Measurements from ENCODE around the gene OR2C3. TPM values are rescaled to one million over a fixed set of nuclear protein-coding genes. Genes with fewer than 3 reads are reported as not detected.

The OR2C3 gene
- total RNA-seq, 3 donors from 2014 or later = not detected

DNA sequence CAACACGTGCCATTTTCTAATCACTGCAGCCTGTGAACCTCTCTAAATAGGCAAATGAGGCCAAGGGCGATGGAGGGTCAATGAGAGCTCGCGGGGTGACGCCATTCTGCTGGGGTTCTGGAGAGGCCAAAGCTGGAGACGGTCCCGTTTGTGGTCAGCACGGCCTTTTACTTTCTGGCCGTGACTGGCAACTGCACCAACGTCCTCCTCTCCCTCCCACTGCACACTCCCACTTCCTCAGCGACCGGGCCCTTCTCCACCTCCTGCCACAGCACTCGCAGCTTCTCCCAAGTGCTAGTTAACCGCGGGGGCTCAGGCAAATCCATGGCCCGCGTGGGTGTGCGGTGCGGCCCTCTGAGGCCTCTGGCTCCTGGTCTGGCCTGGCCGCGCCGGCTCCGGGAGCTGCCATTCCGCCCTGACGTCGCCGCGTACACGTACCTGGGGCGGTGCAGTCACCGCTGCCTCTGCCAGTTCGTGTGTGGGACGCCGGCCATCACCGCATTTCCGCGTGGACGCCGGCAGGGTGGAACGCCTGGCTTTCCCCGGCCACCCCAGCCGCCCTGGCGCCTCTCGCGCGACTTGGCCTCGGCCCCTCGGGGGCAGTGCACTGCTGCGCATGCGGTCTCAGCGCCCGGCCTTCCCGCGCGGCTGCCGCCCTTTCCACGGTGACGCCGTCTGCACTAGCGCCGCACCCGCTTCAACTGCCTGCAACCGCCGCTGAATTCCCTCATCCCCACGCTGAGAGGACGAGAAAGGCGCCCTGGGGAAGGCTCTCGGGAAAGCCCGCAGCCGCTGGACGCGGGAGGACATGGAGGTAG, 18.2 kb downstream of the OR2C3 start:
- ATAC-seq = no peak
- TF ChIP-seq, protein P1, sequence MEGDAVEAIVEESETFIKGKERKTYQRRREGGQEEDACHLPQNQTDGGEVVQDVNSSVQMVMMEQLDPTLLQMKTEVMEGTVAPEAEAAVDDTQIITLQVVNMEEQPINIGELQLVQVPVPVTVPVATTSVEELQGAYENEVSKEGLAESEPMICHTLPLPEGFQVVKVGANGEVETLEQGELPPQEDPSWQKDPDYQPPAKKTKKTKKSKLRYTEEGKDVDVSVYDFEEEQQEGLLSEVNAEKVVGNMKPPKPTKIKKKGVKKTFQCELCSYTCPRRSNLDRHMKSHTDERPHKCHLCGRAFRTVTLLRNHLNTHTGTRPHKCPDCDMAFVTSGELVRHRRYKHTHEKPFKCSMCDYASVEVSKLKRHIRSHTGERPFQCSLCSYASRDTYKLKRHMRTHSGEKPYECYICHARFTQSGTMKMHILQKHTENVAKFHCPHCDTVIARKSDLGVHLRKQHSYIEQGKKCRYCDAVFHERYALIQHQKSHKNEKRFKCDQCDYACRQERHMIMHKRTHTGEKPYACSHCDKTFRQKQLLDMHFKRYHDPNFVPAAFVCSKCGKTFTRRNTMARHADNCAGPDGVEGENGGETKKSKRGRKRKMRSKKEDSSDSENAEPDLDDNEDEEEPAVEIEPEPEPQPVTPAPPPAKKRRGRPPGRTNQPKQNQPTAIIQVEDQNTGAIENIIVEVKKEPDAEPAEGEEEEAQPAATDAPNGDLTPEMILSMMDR (IDR thresholded peaks at IDR 0.05) = no peak
- no peaks in the 10 kb centered on the region for H3K36me3 ChIP-seq (ENCODE audit: low read depth)
- H3K4me1 ChIP-seq (ENCODE audit: low read depth) = no peaks in the 10 kb centered on the region
- intact Hi-C loops (cut with DNase I, micrococcal nuclease) = no loop called here
- no peaks in the 10 kb centered on the region for H3K9me3 ChIP-seq
- no peak overlapping the region for H3K4me3 ChIP-seq
- DNase-seq = no peak

DNA sequence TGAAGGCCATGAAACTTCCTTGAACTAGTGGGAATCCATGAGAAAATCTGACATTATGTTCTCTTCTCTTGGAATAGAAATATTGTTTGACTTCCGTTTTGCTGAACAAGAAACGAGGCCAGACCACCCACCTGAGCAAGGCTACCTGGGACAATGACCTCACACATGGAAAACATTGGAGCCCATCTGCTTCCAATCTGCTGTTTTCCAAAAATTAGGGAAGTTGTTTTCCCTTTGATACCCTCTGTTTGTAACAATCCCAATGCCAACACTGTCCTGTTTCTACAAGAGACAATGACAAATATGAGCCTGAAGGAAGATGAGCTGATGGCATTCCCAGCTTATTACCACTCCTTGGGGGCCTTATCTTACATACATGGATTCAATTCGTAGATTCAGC, 29.4 kb downstream of the OR2C3 start:
- TF ChIP-seq, protein P1 (IDR thresholded peaks at IDR 0.05) = no peak
- Histone ChIP-seq H3K4me3 (no peak overlapping the region), H3K4me1 (ENCODE audit: low read depth) (no peaks in the 10 kb centered on the region), H3K9me3 (no peaks in the 10 kb centered on the region), H3K36me3 (ENCODE audit: low read depth) (no peaks in the 10 kb centered on the region)
- no peak for DNase-seq
- no peak for ATAC-seq
- intact Hi-C loops (cut with DNase I, micrococcal nuclease) = no loop called here

DNA sequence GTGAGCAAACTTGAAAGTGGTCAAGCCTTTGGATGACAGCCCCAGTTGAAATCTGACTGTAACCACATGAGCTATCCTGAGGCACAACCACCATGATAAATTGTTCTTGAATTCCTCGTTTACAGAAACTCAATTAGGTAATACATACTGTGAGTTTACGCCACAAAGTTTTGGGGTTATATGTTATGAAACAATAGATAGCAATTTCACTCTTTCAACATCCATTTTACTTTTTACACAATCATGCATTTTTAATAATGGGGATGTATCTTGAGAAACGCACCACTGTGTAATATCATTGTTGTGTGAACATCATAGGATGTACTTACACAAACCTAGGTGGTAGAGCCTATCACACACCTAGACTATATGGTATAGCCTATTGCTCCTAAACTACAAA, 35.4 kb downstream of the OR2C3 start:
- Histone ChIP-seq H3K4me1 (ENCODE audit: low read depth) (no peaks in the 10 kb centered on the region), H3K36me3 (ENCODE audit: low read depth) (no peaks in the 10 kb centered on the region), H3K9me3 (no peaks in the 10 kb centered on the region), H3K4me3 (no peak overlapping the region)
- DNase-seq = no peak
- no peak for ATAC-seq
- TF ChIP-seq, protein P1 (IDR thresholded peaks at IDR 0.05) = no peak
- intact Hi-C loops (cut with DNase I, micrococcal nuclease) = no loop called here

DNA sequence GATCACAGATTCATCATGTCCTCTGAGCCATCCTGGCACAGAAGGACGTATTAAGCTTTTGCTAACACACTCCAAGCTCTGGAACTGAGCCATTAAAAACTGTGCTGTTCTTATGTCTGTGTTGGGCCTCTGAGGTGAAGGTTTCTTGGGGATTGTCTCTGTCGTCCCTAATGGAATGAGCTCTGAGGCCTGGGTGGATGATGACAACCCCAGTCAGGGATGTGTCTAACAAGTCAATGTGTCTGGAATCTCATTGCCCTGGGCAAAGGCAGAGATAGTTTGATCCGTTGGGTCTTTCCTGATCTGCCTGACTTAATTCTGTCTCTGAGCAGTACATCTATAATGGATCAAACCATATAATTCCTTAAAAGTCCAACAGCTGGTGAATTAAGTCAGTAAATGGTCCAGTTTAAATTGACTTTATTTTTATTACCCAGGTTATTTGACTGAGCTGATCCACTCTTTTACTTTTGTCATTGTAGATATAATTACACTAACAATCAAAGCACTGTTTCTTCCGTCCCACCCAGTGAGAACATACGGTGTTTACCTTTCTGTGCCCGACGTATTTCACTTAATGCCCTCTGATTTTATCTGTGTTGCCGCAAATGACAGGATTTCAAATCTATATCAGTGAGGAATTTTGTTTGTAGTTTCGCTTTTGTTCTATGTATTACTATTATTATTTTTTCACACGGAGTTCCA, 39.5 kb downstream of the OR2C3 start:
- no peak for DNase-seq
- Histone ChIP-seq H3K36me3 (ENCODE audit: low read depth) (no peaks in the 10 kb centered on the region), H3K9me3 (no peaks in the 10 kb centered on the region), H3K4me1 (ENCODE audit: low read depth) (no peaks in the 10 kb centered on the region), H3K4me3 (no peak overlapping the region)
- peak; percentile 72 for ATAC-seq
- intact Hi-C loops (cut with DNase I, micrococcal nuclease) = no loop called here
- TF ChIP-seq, protein P1 (IDR thresholded peaks at IDR 0.05) = no peak

DNA sequence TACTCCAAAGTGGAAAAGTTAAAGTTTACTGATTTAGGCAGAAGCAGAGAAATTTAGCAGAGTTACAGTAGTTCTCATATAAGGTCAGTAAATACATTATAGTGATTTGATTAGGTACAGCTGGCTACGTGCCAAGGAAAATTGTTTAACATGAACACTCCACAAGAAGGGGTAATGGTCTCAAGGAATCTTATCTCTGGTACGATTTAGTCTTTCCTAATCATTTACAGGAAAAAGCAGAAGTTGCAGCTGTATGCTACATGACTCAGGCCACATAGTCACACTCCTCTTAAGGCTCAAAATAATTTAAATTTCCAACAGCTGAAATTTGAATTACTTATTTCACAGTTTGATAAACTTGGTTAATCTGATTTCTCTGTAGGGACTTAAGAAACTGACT, 41.5 kb downstream of the OR2C3 start:
- ATAC-seq (peak; percentile 36), DNase-seq (no peak)
- TF ChIP-seq, protein P1 (IDR thresholded peaks at IDR 0.05) = no peak
- Histone ChIP-seq H3K4me3 (no peak overlapping the region), H3K9me3 (no peaks in the 10 kb centered on the region), H3K36me3 (ENCODE audit: low read depth) (no peaks in the 10 kb centered on the region), H3K4me1 (ENCODE audit: low read depth) (no peaks in the 10 kb centered on the region)
- intact Hi-C loops (cut with DNase I, micrococcal nuclease) = no loop called here

All from mucosa of descending colon (tissue), 3 donors.